Measurements from ENCODE around the gene FAM53B.

The FAM53B gene

DNA sequence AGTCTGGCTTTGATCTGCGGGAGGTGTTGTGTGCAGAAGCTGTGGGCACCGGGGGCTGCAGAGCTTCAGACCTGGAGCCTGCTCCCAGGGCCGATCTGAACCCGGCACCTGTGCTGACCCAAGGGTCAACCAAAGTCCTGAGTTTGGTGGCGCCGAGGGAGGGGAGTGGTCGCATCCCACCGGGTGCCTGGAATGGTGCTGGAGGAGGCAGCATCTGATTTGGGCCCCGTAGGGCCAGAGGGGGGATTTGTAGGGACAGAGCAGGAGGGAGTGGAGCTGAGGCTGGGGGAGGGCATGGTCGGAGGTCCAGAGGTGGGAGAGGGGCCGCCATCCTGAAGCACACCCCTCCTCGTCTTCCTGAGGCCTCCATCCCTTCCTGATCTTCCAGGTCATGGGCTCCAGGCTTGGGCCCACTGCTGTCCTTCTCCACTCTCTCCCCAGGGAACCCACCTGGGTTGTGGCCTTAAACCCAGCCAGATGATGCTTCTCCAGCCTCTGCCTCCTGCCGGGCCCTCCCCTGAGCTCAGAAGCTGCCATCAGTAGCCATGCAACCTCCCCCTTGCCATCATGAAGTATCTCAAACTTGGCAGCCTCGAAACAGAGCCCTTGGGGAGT is 169.6 kb downstream of the FAM53B start:
- TF ChIP-seq OSR1 (CRISPR knock-in tag; IDR thresholded peaks at IDR 0.05) = no peak
- no peak for TF ChIP-seq ZNF8 (CRISPR knock-in tag; IDR thresholded peaks at IDR 0.05)
- no peak for TF ChIP-seq PPARA (CRISPR knock-in tag; IDR thresholded peaks at IDR 0.05; ENCODE audit: borderline replicate concordance)
- TF ChIP-seq ZNF565 (CRISPR knock-in tag; conservative IDR thresholded peaks at IDR 0.05; ENCODE audit: low read depth) = no peak
- TF ChIP-seq, protein P1, sequence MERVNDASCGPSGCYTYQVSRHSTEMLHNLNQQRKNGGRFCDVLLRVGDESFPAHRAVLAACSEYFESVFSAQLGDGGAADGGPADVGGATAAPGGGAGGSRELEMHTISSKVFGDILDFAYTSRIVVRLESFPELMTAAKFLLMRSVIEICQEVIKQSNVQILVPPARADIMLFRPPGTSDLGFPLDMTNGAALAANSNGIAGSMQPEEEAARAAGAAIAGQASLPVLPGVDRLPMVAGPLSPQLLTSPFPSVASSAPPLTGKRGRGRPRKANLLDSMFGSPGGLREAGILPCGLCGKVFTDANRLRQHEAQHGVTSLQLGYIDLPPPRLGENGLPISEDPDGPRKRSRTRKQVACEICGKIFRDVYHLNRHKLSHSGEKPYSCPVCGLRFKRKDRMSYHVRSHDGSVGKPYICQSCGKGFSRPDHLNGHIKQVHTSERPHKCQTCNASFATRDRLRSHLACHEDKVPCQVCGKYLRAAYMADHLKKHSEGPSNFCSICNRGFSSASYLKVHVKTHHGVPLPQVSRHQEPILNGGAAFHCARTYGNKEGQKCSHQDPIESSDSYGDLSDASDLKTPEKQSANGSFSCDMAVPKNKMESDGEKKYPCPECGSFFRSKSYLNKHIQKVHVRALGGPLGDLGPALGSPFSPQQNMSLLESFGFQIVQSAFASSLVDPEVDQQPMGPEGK (CRISPR knock-in tag; IDR thresholded peaks at IDR 0.05; ENCODE audit: borderline replicate concordance) = no peak
- TF ChIP-seq ARNTL (CRISPR knock-in tag; IDR thresholded peaks at IDR 0.05; ENCODE audit: borderline replicate concordance, low read depth) = no peak
- no peak for TF ChIP-seq TCF4 (CRISPR knock-in tag; IDR thresholded peaks at IDR 0.05; ENCODE audit: borderline replicate concordance)
- no peak for TF ChIP-seq RARB (CRISPR knock-in tag; IDR thresholded peaks at IDR 0.05)
- TF ChIP-seq ZFP3 (CRISPR knock-in tag; IDR thresholded peaks at IDR 0.05) = no peak
- TF ChIP-seq, protein P2, sequence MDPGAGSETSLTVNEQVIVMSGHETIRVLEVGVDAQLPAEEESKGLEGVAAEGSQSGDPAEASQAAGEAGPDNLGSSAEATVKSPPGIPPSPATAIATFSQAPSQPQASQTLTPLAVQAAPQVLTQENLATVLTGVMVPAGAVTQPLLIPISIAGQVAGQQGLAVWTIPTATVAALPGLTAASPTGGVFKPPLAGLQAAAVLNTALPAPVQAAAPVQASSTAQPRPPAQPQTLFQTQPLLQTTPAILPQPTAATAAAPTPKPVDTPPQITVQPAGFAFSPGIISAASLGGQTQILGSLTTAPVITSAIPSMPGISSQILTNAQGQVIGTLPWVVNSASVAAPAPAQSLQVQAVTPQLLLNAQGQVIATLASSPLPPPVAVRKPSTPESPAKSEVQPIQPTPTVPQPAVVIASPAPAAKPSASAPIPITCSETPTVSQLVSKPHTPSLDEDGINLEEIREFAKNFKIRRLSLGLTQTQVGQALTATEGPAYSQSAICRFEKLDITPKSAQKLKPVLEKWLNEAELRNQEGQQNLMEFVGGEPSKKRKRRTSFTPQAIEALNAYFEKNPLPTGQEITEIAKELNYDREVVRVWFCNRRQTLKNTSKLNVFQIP (CRISPR knock-in tag; IDR thresholded peaks at IDR 0.05; ENCODE audit: borderline replicate concordance, low read depth) = no peak
- TF ChIP-seq ZNF70 (CRISPR knock-in tag; IDR thresholded peaks at IDR 0.05) = no peak
- no peak for TF ChIP-seq CSDC2 (CRISPR knock-in tag; IDR thresholded peaks at IDR 0.05)
- no peak for TF ChIP-seq ZC3H10 (CRISPR knock-in tag; IDR thresholded peaks at IDR 0.05)
- ATAC-seq = no peak

DNA sequence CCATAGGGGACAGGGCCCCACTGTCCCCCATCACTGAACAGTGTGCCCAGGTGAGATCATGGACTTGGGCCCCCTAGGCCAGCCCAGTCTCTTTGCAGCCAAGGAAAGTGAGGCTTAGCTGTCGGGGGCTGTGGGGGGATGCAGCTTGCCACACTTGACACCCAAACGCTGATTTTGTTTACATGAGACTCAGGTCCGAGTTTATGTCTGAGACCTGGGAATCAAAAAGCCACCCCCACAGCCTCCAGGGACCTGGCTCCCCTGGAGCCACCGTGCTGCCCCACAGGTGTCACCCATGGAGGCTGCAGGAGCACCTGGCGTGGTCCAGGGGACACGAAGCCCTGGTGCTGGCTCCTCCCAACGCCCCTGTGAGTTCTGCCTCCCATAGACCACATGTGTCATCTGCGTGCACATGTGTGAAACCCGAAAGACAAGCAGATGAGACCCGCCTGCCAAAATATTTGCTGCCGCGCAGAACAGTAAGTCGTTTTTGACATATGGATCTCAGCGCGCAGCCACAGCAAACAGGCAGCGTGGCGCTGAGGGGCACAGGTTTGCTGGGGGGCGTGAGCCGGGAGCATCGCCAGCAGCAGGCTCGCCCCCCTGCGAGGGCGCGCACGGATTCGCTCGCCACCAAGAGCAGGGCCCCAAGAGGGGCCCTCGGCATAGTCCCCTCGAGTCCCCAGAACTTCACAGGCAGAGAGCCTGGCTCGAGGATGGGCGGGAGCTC is 170.3 kb downstream of the FAM53B start:
- no peak for ATAC-seq
- no peak for TF ChIP-seq TOX (CRISPR knock-in tag; IDR thresholded peaks at IDR 0.05; ENCODE audit: borderline replicate concordance)
- TF ChIP-seq GLIS3 (CRISPR knock-in tag; IDR thresholded peaks at IDR 0.05) = no peak
- TF ChIP-seq, protein P3, sequence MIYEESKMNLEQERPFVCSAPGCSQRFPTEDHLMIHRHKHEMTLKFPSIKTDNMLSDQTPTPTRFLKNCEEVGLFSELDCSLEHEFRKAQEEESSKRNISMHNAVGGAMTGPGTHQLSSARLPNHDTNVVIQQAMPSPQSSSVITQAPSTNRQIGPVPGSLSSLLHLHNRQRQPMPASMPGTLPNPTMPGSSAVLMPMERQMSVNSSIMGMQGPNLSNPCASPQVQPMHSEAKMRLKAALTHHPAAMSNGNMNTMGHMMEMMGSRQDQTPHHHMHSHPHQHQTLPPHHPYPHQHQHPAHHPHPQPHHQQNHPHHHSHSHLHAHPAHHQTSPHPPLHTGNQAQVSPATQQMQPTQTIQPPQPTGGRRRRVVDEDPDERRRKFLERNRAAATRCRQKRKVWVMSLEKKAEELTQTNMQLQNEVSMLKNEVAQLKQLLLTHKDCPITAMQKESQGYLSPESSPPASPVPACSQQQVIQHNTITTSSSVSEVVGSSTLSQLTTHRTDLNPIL (CRISPR knock-in tag; IDR thresholded peaks at IDR 0.05; ENCODE audit: low read depth) = no peak
- TF ChIP-seq, protein P4, sequence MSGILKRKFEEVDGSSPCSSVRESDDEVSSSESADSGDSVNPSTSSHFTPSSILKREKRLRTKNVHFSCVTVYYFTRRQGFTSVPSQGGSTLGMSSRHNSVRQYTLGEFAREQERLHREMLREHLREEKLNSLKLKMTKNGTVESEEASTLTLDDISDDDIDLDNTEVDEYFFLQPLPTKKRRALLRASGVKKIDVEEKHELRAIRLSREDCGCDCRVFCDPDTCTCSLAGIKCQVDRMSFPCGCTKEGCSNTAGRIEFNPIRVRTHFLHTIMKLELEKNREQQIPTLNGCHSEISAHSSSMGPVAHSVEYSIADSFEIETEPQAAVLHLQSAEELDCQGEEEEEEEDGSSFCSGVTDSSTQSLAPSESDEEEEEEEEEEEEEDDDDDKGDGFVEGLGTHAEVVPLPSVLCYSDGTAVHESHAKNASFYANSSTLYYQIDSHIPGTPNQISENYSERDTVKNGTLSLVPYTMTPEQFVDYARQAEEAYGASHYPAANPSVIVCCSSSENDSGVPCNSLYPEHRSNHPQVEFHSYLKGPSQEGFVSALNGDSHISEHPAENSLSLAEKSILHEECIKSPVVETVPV (CRISPR knock-in tag; IDR thresholded peaks at IDR 0.05) = no peak
- no peak for TF ChIP-seq ZNF565 (CRISPR knock-in tag; conservative IDR thresholded peaks at IDR 0.05; ENCODE audit: low read depth)
- TF ChIP-seq, protein P2 (CRISPR knock-in tag; IDR thresholded peaks at IDR 0.05; ENCODE audit: borderline replicate concordance, low read depth) = no peak
- no peak for TF ChIP-seq ARNTL (CRISPR knock-in tag; IDR thresholded peaks at IDR 0.05; ENCODE audit: borderline replicate concordance, low read depth)
- no peak for TF ChIP-seq RARB (CRISPR knock-in tag; IDR thresholded peaks at IDR 0.05)
- TF ChIP-seq ZC3H10 (CRISPR knock-in tag; IDR thresholded peaks at IDR 0.05) = no peak
- no peak for TF ChIP-seq ZNF70 (CRISPR knock-in tag; IDR thresholded peaks at IDR 0.05)
- no peak for TF ChIP-seq CSDC2 (CRISPR knock-in tag; IDR thresholded peaks at IDR 0.05)
- TF ChIP-seq ESRRG (CRISPR knock-in tag; IDR thresholded peaks at IDR 0.05) = no peak
- no peak for TF ChIP-seq TCF4 (CRISPR knock-in tag; IDR thresholded peaks at IDR 0.05; ENCODE audit: borderline replicate concordance)
- TF ChIP-seq OSR1 (CRISPR knock-in tag; IDR thresholded peaks at IDR 0.05) = no peak
- TF ChIP-seq, protein P1 (CRISPR knock-in tag; IDR thresholded peaks at IDR 0.05; ENCODE audit: borderline replicate concordance) = no peak
- no peak for TF ChIP-seq ISL1 (CRISPR knock-in tag; IDR thresholded peaks at IDR 0.05)

Data from SK-N-SH treated with all-trans-retinoic acid at 6 μM for 48 hours (cell line).